ENCODE measurements around the gene SMTN.

SMTN gene

DNA sequence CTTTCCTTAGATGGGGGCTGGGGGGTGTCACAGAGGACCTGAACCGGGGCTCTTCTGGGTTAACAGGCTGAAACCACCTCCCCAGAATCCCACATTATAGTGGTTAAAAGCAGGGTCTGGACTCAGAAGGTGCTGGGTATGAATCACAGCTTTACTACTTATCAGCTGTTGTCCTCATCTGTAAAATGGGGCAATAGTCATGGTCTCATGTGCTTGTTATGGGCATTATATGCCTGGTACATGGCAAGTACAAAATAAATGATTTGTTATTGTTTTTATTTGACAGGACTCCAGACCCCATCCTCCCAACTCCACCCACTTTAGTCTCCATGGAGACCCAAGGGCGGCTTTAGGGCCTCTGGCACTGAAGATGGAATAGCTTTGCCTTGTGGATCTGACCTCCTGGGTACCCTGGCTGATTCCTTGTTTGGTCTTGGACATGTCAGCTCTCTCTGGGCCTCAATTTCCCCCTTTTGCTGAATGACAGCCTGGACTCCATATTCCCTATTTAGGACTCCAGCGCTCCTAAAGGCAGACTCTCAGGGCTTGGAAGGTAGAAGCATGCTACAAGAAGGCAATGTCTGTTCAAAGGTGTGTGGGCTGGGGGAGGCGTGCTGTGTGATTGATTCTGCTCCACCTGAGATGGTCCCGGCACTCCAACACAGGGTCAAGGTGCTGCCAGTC is 812 bp upstream of the SMTN start:
- H3K4me2 ChIP-seq (ENCODE audit: low read length), result peak overlapping the region; percentile 91
- H3K27ac ChIP-seq, result no peak overlapping the region
- no peaks in the 10 kb centered on the region for H3K9me3 ChIP-seq (ENCODE audit: control insufficient read depth, low read length)
- no peaks in the 10 kb centered on the region for H3K27me3 ChIP-seq (ENCODE audit: control insufficient read depth, insufficient read depth, low read length)
- H3K9ac ChIP-seq, result no peak overlapping the region
- H3K4me1 ChIP-seq, result peaks cover 3% of the 10 kb centered on the region
- peak overlapping the region; percentile 81 for H3K4me3 ChIP-seq (ENCODE audit: low read depth, low read length)
- no peaks in the 10 kb centered on the region for H3K36me3 ChIP-seq (ENCODE audit: control insufficient read depth, insufficient read depth, low read length)
- peak overlapping the region; percentile 77 for H2AFZ ChIP-seq
- TF ChIP-seq, protein P1, sequence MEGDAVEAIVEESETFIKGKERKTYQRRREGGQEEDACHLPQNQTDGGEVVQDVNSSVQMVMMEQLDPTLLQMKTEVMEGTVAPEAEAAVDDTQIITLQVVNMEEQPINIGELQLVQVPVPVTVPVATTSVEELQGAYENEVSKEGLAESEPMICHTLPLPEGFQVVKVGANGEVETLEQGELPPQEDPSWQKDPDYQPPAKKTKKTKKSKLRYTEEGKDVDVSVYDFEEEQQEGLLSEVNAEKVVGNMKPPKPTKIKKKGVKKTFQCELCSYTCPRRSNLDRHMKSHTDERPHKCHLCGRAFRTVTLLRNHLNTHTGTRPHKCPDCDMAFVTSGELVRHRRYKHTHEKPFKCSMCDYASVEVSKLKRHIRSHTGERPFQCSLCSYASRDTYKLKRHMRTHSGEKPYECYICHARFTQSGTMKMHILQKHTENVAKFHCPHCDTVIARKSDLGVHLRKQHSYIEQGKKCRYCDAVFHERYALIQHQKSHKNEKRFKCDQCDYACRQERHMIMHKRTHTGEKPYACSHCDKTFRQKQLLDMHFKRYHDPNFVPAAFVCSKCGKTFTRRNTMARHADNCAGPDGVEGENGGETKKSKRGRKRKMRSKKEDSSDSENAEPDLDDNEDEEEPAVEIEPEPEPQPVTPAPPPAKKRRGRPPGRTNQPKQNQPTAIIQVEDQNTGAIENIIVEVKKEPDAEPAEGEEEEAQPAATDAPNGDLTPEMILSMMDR (IDR thresholded peaks at IDR 0.05), result no peak
- H3K79me2 ChIP-seq, result no peaks in the 10 kb centered on the region

DNA sequence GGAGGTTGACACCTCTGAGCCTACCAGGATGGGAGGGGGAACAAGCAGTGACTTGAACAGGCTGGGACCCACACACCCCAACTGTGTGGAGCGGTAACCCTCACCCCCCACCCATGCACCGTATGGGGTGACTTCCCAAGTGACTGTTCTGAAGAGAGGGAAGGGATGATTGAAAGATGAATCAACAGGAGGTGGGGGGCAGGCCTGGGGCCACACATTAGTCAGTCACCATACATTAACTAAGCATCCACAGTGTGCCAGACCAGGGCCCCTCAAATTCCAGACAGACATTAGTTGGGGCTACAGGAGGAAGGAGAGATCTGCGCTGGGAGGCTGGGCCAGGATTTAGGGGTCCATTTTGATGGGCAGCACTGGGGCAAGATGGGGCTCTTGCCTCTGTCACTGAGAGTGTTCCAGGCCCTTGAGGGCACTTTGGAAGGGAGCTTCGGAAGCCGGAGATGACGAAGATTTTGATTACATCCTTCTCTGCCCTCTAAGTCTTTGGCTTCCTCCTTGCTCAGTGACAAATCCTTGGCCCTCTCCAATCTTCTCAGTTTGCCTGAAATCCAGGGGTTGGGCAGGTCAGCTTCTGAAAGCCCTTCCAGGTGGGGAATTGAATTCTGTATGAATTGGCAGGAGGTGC is 966 bp downstream of the SMTN start:
- Histone ChIP-seq H3K27me3 (ENCODE audit: control insufficient read depth, insufficient read depth, low read length) (no peaks in the 10 kb centered on the region), H3K36me3 (ENCODE audit: control insufficient read depth, insufficient read depth, low read length) (no peaks in the 10 kb centered on the region), H3K4me1 (peaks cover 3% of the 10 kb centered on the region), H2AFZ (no peak overlapping the region), H3K9me3 (ENCODE audit: control insufficient read depth, low read length) (no peaks in the 10 kb centered on the region), H3K79me2 (no peaks in the 10 kb centered on the region), H3K9ac (no peak overlapping the region), H3K4me2 (ENCODE audit: low read length) (peak overlapping the region; percentile 91), H3K27ac (peak overlapping the region; percentile 64), H3K4me3 (ENCODE audit: low read depth, low read length) (peak overlapping the region; percentile 81)
- TF ChIP-seq, protein P1 (IDR thresholded peaks at IDR 0.05), result no peak

DNA sequence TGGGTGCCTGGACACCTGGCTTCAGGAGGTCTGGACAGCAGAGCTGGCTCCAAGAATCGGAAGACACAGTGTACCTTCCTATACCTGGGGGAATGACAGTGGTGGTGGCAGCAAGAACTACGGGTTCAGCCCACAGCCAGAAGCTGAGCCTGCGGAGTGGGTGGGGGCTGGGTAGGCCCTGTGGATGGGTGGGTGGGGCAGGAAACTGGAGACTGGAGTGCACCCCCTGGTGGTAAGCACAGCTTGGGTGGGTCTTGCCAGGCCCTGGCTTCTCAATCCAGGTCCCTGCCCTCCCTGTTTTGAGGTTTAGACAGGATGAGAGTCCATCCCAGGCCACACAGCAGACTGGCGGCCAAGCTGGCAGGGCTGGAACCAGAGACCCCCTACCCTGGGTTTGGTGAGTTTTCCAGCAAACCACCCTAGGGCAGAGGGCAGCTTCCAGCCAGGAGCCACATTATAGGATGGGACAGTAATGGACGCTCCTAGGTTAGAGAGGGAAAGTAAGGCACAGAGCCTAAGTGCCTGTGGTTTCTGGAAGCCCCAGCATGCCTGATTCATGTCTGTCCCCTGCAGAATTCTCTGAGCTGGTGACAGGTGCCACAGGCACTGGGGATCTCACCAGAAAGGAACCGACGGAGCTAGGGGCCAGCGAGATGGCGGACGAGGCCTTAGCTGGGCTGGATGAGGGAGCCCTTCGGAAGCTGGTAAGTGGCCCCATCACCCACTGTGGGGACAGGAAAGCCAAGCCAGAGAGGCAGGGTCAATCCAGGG is 1.7 kb downstream of the SMTN start:
- Histone ChIP-seq H2AFZ (no peak overlapping the region), H3K9ac (no peak overlapping the region), H3K79me2 (no peaks in the 10 kb centered on the region), H3K27ac (peak overlapping the region; percentile 64), H3K4me2 (ENCODE audit: low read length) (peak overlapping the region; percentile 91), H3K4me1 (peaks cover 3% of the 10 kb centered on the region), H3K9me3 (ENCODE audit: control insufficient read depth, low read length) (no peaks in the 10 kb centered on the region), H3K27me3 (ENCODE audit: control insufficient read depth, insufficient read depth, low read length) (no peaks in the 10 kb centered on the region), H3K4me3 (ENCODE audit: low read depth, low read length) (peak overlapping the region; percentile 81), H3K36me3 (ENCODE audit: control insufficient read depth, insufficient read depth, low read length) (no peaks in the 10 kb centered on the region)
- TF ChIP-seq, protein P1 (IDR thresholded peaks at IDR 0.05), result peak; percentile 25

DNA sequence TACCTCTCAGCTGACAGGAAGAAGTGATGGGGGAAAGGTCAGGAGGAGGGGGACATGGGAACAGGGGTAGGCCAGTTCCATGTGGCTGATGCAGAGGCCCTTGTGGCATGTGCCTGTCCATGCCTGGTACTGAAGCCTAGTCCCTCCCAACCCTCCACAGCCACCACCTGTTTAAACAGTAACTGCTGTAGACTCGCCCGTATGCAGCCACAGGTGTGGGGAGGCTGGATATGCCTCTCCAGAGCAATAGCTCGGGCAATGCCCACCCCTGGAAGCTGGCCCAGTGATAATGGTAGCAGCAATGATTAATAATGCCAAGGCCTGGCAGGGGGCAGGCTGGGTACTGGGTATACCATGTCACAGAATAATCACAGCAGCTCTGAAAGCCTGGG is 2.3 kb downstream of the SMTN start:
- Histone ChIP-seq H2AFZ (no peak overlapping the region), H3K9me3 (ENCODE audit: control insufficient read depth, low read length) (no peaks in the 10 kb centered on the region), H3K4me3 (ENCODE audit: low read depth, low read length) (no peak overlapping the region), H3K36me3 (ENCODE audit: control insufficient read depth, insufficient read depth, low read length) (no peaks in the 10 kb centered on the region), H3K9ac (no peak overlapping the region), H3K27me3 (ENCODE audit: control insufficient read depth, insufficient read depth, low read length) (no peaks in the 10 kb centered on the region), H3K27ac (peak overlapping the region; percentile 4), H3K79me2 (no peaks in the 10 kb centered on the region), H3K4me1 (peaks cover 3% of the 10 kb centered on the region), H3K4me2 (ENCODE audit: low read length) (peak overlapping the region; percentile 5)
- TF ChIP-seq, protein P1 (IDR thresholded peaks at IDR 0.05), result no peak
